DOHH2 (cell line): ENCODE results near the gene SPEM3.

Experiments used
- CTCF ChIP-seq: fragments of 200-600 bp; sonication (generic); IDR thresholded peaks from one replicate; pipeline ENCODE4 v1.5.1; 2014; ENCODE audit warnings: antibody characterized with exemption, mild to moderate bottlenecking, low read depth, low read length; ENCODE audit not compliant: poor library complexity, severe bottlenecking
- EZH2phosphoT487 ChIP-seq: fragments of 200-600 bp; sonication (generic); IDR thresholded peaks from 2 replicates; pipeline ENCODE4 v1.6.1; 2017; ENCODE audit warnings: borderline replicate concordance, mild to moderate bottlenecking, antibody characterized with exemption, low read length, moderate library complexity, mixed read lengths

GRCh38 chr17:7478276-7479212 is 49.9 kb downstream of the SPEM3 start:
- TF ChIP-seq CTCF, result no peak
- TF ChIP-seq EZH2phosphoT487, result no peak
